ENCODE results near the gene NUDT16. TPM values are rescaled to one million over a fixed set of nuclear protein-coding genes. Genes with fewer than 3 reads are reported as not detected.

NUDT16 gene
- total and polyA plus RNA-seq, 9 of the 15 experiments (the other 6 are each of a cell fraction or from before 2014, with no cell fraction given): 1.5 to 11.4 (median 7.6) TPM

DNA sequence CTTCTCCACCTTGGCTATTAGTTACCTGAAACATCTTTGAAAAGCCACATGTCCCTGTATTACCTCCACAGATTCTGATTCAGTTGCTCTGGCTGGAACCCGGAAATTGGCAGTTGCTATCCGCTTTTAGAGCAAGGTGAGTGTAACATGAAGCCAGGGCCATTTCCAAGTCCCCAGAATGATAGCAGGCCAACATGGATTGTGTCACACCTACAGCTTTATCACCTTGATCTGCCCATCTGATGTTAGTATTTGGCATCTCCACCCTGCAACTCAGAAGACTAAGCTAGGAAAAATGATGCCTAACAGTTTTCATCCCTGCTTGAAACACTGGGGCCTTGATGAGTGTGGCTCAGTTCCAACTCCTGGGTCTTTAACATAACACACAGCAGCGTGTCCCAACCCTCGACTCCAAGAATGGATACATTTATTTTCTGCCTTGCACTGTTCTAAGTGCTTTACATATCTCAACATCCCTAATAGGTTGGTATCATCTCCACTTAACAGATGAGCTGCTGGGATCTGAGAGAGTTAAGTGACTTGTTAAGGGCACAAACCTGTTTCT lies 21.3 kb upstream of the NUDT16 start:
- no TSS peak for BruUV-seq (replicated peaks)
- no peak overlapping the region for H3K27ac ChIP-seq (ENCODE audit: extremely low read depth, low read depth, low read length)
- H3K4me1 ChIP-seq (replicated peaks in 1 of 2; ENCODE audit: control insufficient read depth in 2 of 2, insufficient read depth in 2 of 2, low read length in 2 of 2): peaks cover 0 to 8% of the 10 kb centered on the region in 2 experiments; a peak in 3 of 5 replicates
- no peak overlapping the region for H3K9ac ChIP-seq (ENCODE audit: insufficient read depth in 1 of 2, low read depth in 2 of 2, low read length in 2 of 2)
- no peaks in the 10 kb centered on the region for H3K36me3 ChIP-seq (ENCODE audit: control insufficient read depth, insufficient read depth, low read length)
- H2AFZ ChIP-seq (ENCODE audit: low read depth, low read length): no peak overlapping the region
- DNase-seq (ENCODE audit: extremely low read depth in 1 of 4, low spot score in 3 of 4) (no peak), FAIRE-seq (no peak), ATAC-seq (no peak)
- intact Hi-C loops (cut with micrococcal nuclease) (no loop called here), in situ Hi-C loops (cut with MboI) (no loop called here)
- no peaks in the 10 kb centered on the region for H3K9me3 ChIP-seq (replicated peaks; ENCODE audit: control insufficient read depth, insufficient read depth, low read depth, low read length)
- H3K79me2 ChIP-seq (ENCODE audit: control insufficient read depth, insufficient read depth, low read length): peaks cover 19% of the 10 kb centered on the region
- H3K9me1 ChIP-seq (ENCODE audit: control insufficient read depth, insufficient read depth, low read length): no peaks in the 10 kb centered on the region
- H3K27me3 ChIP-seq (ENCODE audit: control insufficient read depth in 2 of 2, insufficient read depth in 2 of 2, low read length in 2 of 2): no peaks in the 10 kb centered on the region
- H4K20me1 ChIP-seq (replicated peaks; ENCODE audit: control insufficient read depth, insufficient read depth, low read length): no peaks in the 10 kb centered on the region
- CTCF ChIA-PET (ENCODE audit: low intra/inter-chr PET ratio): no interaction called here
- POLR2A ChIA-PET: no interaction called here
- TF ChIP-seq, protein P1, sequence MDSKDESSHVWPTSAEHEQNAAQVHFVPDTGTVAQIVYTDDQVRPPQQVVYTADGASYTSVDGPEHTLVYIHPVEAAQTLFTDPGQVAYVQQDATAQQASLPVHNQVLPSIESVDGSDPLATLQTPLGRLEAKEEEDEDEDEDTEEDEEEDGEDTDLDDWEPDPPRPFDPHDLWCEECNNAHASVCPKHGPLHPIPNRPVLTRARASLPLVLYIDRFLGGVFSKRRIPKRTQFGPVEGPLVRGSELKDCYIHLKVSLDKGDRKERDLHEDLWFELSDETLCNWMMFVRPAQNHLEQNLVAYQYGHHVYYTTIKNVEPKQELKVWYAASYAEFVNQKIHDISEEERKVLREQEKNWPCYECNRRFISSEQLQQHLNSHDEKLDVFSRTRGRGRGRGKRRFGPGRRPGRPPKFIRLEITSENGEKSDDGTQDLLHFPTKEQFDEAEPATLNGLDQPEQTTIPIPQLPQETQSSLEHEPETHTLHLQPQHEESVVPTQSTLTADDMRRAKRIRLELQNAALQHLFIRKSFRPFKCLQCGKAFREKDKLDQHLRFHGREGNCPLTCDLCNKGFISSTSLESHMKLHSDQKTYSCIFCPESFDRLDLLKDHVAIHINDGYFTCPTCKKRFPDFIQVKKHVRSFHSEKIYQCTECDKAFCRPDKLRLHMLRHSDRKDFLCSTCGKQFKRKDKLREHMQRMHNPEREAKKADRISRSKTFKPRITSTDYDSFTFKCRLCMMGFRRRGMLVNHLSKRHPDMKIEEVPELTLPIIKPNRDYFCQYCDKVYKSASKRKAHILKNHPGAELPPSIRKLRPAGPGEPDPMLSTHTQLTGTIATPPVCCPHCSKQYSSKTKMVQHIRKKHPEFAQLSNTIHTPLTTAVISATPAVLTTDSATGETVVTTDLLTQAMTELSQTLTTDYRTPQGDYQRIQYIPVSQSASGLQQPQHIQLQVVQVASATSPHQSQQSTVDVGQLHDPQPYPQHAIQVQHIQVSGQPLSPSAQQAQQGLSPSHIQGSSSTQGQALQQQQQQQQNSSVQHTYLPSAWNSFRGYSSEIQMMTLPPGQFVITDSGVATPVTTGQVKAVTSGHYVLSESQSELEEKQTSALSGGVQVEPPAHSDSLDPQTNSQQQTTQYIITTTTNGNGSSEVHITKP (IDR thresholded peaks at IDR 0.05; ENCODE audit: partially characterized antibody): no peak
- no peak for TF ChIP-seq MEIS2 (IDR thresholded peaks at IDR 0.05; ENCODE audit: partially characterized antibody)
- 45% methylated on average over 4 of the region's 4 CpGs for WGBS (ENCODE audit: insufficient coverage, low coverage, missing lambda C conversion rate)
- no peak overlapping the region for H3K4me3 ChIP-seq
- H3K4me2 ChIP-seq (ENCODE audit: insufficient read depth, low read length): no peak overlapping the region

Measured in K562 (cell line).